RWPE2 (cell line): ENCODE measurements around the gene MGRN1.

Experiments
- ATAC-seq: fragments of 200-7000 bp; cut with Tn5 transposase; 3 replicates; pipeline ENCODE4 v1.9.1; 2021; ENCODE audit warnings: low read depth
- DNase-seq: peaks from one replicate; pipeline ENCODE4 v3.0.0-alpha.2; 2020; ENCODE audit warnings: low spot score
- H3K27ac ChIP-seq: fragments of 450-650 bp; 2 replicates; pipeline ENCODE4 v1.5.1; 2017; ENCODE audit warnings: mild to moderate bottlenecking; ENCODE audit not compliant: poor library complexity, severe bottlenecking
- H3K27me3 ChIP-seq: fragments of 250-450 bp; sonication (Bioruptor Pico); 2 replicates; pipeline ENCODE4 v1.5.1; 2021; ENCODE audit warnings: mild to moderate bottlenecking, moderate library complexity; ENCODE audit not compliant: insufficient read depth, poor library complexity, severe bottlenecking
- H3K36me3 ChIP-seq: fragments of 250-450 bp; sonication (Bioruptor Pico); 2 replicates; pipeline ENCODE4 v1.5.1; 2020; ENCODE audit warnings: low read depth, mild to moderate bottlenecking, moderate library complexity
- H3K4me1 ChIP-seq: fragments of 250-450 bp; sonication (Bioruptor Pico); 2 replicates; pipeline ENCODE4 v1.5.1; 2021; ENCODE audit warnings: mild to moderate bottlenecking, moderate library complexity; ENCODE audit not compliant: insufficient read depth, poor library complexity, severe bottlenecking
- H3K4me3 ChIP-seq: fragments of 250-450 bp; sonication (Bioruptor Pico); 2 replicates; pipeline ENCODE4 v1.5.1; 2021; ENCODE audit warnings: mild to moderate bottlenecking, moderate library complexity; ENCODE audit not compliant: severe bottlenecking
- H3K9me3 ChIP-seq: fragments of 250-450 bp; sonication (Bioruptor Pico); 2 replicates; pipeline ENCODE4 v1.5.1; 2021; ENCODE audit warnings: mild to moderate bottlenecking, moderate library complexity; ENCODE audit not compliant: severe bottlenecking
- CTCF ChIP-seq: fragments of 450-650 bp; IDR thresholded peaks from one replicate; pipeline ENCODE4 v1.5.1; 2017; ENCODE audit warnings: mild to moderate bottlenecking, moderate library complexity; ENCODE audit not compliant: poor library complexity, severe bottlenecking

The MGRN1 gene

GRCh38 chr16:4728676-4729075 lies 104.0 kb downstream of the MGRN1 start:
- Histone ChIP-seq H3K4me1 (no peaks in the 10 kb centered on the region), H3K4me3 (no peak overlapping the region), H3K27me3 (no peaks in the 10 kb centered on the region), H3K9me3 (no peaks in the 10 kb centered on the region), H3K36me3 (peaks cover 65% of the 10 kb centered on the region), H3K27ac (no peak overlapping the region)
- TF ChIP-seq CTCF, result no peak
- DNase-seq, result no peak
- no peak for ATAC-seq

- TF ChIP-seq CTCF, result no peak
- H3K4me3 ChIP-seq, result no peak overlapping the region
- no peak overlapping the region for H3K27ac ChIP-seq
- H3K4me1 ChIP-seq, result no peaks in the 10 kb centered on the region
- H3K27me3 ChIP-seq, result no peaks in the 10 kb centered on the region
- no peaks in the 10 kb centered on the region for H3K9me3 ChIP-seq
- DNase-seq (no peak), ATAC-seq (no peak)
- H3K36me3 ChIP-seq, result peaks cover 55% of the 10 kb centered on the region
Measured at GRCh38 chr16:4729876-4730275, 105.2 kb downstream of the MGRN1 start.

GRCh38 chr16:4733211-4733742 lies 108.7 kb downstream of the MGRN1 start:
- DNase-seq, result no peak
- H3K27ac ChIP-seq, result peak overlapping the region; percentile 50

GRCh38 chr16:4733747-4734062 lies 109.1 kb downstream of the MGRN1 start:
- no peak for TF ChIP-seq CTCF
- Histone ChIP-seq H3K4me3 (peak overlapping the region; percentile 66), H3K4me1 (no peaks in the 10 kb centered on the region), H3K9me3 (no peaks in the 10 kb centered on the region), H3K36me3 (peaks cover 30% of the 10 kb centered on the region), H3K27me3 (no peaks in the 10 kb centered on the region), H3K27ac (peak overlapping the region; percentile 50)
- ATAC-seq (no peak), DNase-seq (no peak)

More at GRCh38 chr16:4733211-4733742, 108.7 kb downstream of the MGRN1 start:
- Histone ChIP-seq H3K36me3 (peaks cover 34% of the 10 kb centered on the region), H3K4me3 (peak overlapping the region; percentile 66), H3K27me3 (no peaks in the 10 kb centered on the region), H3K4me1 (no peaks in the 10 kb centered on the region), H3K9me3 (no peaks in the 10 kb centered on the region)
- no peak for TF ChIP-seq CTCF
- ATAC-seq, result no peak

- ATAC-seq (peak; percentile 97), DNase-seq (peak; percentile 98)
- H3K4me1 ChIP-seq, result no peaks in the 10 kb centered on the region
- H3K36me3 ChIP-seq, result peaks cover 27% of the 10 kb centered on the region
- H3K27ac ChIP-seq, result peak within 1 kb of the TSS; percentile 50
- H3K27me3 ChIP-seq, result no peaks in the 10 kb centered on the region
- no peak for TF ChIP-seq CTCF
- no peaks in the 10 kb centered on the region for H3K9me3 ChIP-seq
- H3K4me3 ChIP-seq, result peak within 1 kb of the TSS; percentile 66
Measured at GRCh38 chr16:4734063-4734729, 109.6 kb downstream of the MGRN1 start, which contains the start of the genes ANKS3 and DNAAF8. Gene ANKS3 (minus strand): TSS chr16:4734271. CDS start chr16:4730149, 4,122 bp downstream. Gene DNAAF8 (plus strand): TSS chr16:4734537. CDS start chr16:4736515, 1,978 bp downstream.
